GM19455 (cell line): ENCODE data around the gene CCDC38.
A peak's percentile ranks its signal among the peaks of the same experiment; 100 is the strongest.

Source experiments
- ATAC-seq: cut with Tn5 transposase; IDR thresholded peaks from one replicate; pipeline ENCODE4 v1.9.1; 2021; ENCODE audit not compliant: unreplicated experiment

CCDC38 gene

GRCh38 chr12:95962222-95962621 lies 19.8 kb upstream of the CCDC38 start:
- ATAC-seq: no peak

GRCh38 chr12:95960241-95960640 lies 17.8 kb upstream of the CCDC38 start:
- ATAC-seq: no peak

- no peak for ATAC-seq
These were observed 16.7 kb upstream of the CCDC38 start for GRCh38 chr12:95959107-95959506.

- ATAC-seq: no peak
These were observed 14.2 kb upstream of the CCDC38 start for GRCh38 chr12:95956557-95957145.

- ATAC-seq: no peak
These were observed 13.2 kb upstream of the CCDC38 start for GRCh38 chr12:95955549-95956159.

GRCh38 chr12:95953000-95953399 lies 10.6 kb upstream of the CCDC38 start:
- no peak for ATAC-seq

- no peak for ATAC-seq
These were observed 9.1 kb upstream of the CCDC38 start for GRCh38 chr12:95951515-95951914.

GRCh38 chr12:95949477-95950206 lies 7.2 kb upstream of the CCDC38 start:
- no peak for ATAC-seq

- ATAC-seq: no peak
These were observed 1.8 kb upstream of the CCDC38 start for GRCh38 chr12:95944108-95944704.

- peak; percentile 61 for ATAC-seq
These were observed 972 bp upstream of the CCDC38 start, which contains the start of gene AMDHD1 for GRCh38 chr12:95943330-95943842. Gene AMDHD1, plus strand, starts transcription at chr12:95943331. Its CDS starts 68 bp downstream, at chr12:95943399.

GRCh38 chr12:95942101-95942523 lies 302 bp downstream of the CCDC38 start:
- no peak for ATAC-seq

GRCh38 chr12:95940514-95940913 lies 1.9 kb downstream of the CCDC38 start:
- ATAC-seq: no peak

- ATAC-seq: no peak
These were observed 20.2 kb downstream of the CCDC38 start for GRCh38 chr12:95922231-95922630.

GRCh38 chr12:95919110-95919509 lies 23.3 kb downstream of the CCDC38 start:
- ATAC-seq: no peak

GRCh38 chr12:95918194-95918993 lies 24.0 kb downstream of the CCDC38 start:
- ATAC-seq: peak; percentile 91

GRCh38 chr12:95909871-95910270 lies 32.5 kb downstream of the CCDC38 start:
- no peak for ATAC-seq

GRCh38 chr12:95908573-95908972 lies 33.8 kb downstream of the CCDC38 start:
- no peak for ATAC-seq

GRCh38 chr12:95898081-95898480 lies 44.3 kb downstream of the CCDC38 start:
- no peak for ATAC-seq

GRCh38 chr12:95896846-95897245 lies 45.6 kb downstream of the CCDC38 start:
- no peak for ATAC-seq

- ATAC-seq: no peak
These were observed 51.5 kb downstream of the CCDC38 start for GRCh38 chr12:95890958-95891357.

- ATAC-seq: no peak
These were observed 55.1 kb downstream of the CCDC38 start for GRCh38 chr12:95887311-95887710.
